Osteoblast (primary cell): ENCODE results near the gene HP1BP3. TPM values are rescaled to one million over a fixed set of nuclear protein-coding genes. Genes with fewer than 3 reads are reported as not detected.

Source experiments
- DNase-seq: peaks from one replicate; pipeline ENCODE4 v3.0.0; 2011; ENCODE audit warnings: low spot score, mixed read lengths; ENCODE audit not compliant: insufficient read length; ENCODE audit errors: missing footprints
- H2AFZ ChIP-seq: 2 replicates; pipeline ENCODE4 v1.6.0; 2011; ENCODE audit warnings: mild to moderate bottlenecking, low read length
- H3K27ac ChIP-seq: 2 replicates; pipeline ENCODE4 v1.5.1; 2011; ENCODE audit warnings: mild to moderate bottlenecking, low read depth, low read length, moderate library complexity
- H3K27me3 ChIP-seq: 2 replicates; pipeline ENCODE4 v1.6.0; 2012; ENCODE audit warnings: mild to moderate bottlenecking, control low read depth, inconsistent platforms, low read length, moderate library complexity; ENCODE audit not compliant: insufficient read depth
- H3K36me3 ChIP-seq: 2 replicates; pipeline ENCODE4 v1.5.1; 2011; ENCODE audit warnings: mild to moderate bottlenecking, low read length, control low read depth, moderate library complexity; ENCODE audit not compliant: insufficient read depth
- H3K4me1 ChIP-seq: 2 replicates; pipeline ENCODE4 v1.5.1; 2011; ENCODE audit warnings: mild to moderate bottlenecking, low read length, control low read depth, moderate library complexity; ENCODE audit not compliant: insufficient read depth
- H3K4me2 ChIP-seq: 2 replicates; pipeline ENCODE4 v1.6.0; 2011; ENCODE audit warnings: mild to moderate bottlenecking, low read length; ENCODE audit not compliant: insufficient read depth
- H3K4me3 ChIP-seq: fragments of 200-600 bp; sonication (generic); 3 replicates; pipeline ENCODE4 v1.5.1; 2012; ENCODE audit warnings: mild to moderate bottlenecking, low read length, inconsistent platforms; ENCODE audit not compliant: insufficient read depth
- H3K79me2 ChIP-seq: 2 replicates; pipeline ENCODE4 v1.6.0; 2012; ENCODE audit warnings: mild to moderate bottlenecking, low read length, control low read depth, inconsistent platforms; ENCODE audit not compliant: insufficient read depth
- H3K9me3 ChIP-seq: 2 replicates; pipeline ENCODE4 v1.5.1; 2011; ENCODE audit warnings: low read depth, low read length, control low read depth
- H4K20me1 ChIP-seq: 2 replicates; pipeline ENCODE4 v1.6.0; 2012; ENCODE audit warnings: mild to moderate bottlenecking, low read length, control low read depth; ENCODE audit not compliant: insufficient read depth
- total RNA-seq: library from RNA; depleted of rRNA; stranded (reverse); fragments of >200 nt; gene quantifications from 2 replicates; pipeline ENCODE4 v1.2.3, GENCODE V29; 2012
- TF ChIP-seq, protein P1 (sequence below): IDR thresholded peaks from 2 replicates; pipeline ENCODE4 v1.5.1; 2011; ENCODE audit warnings: mild to moderate bottlenecking, low read depth, low read length, moderate library complexity; ENCODE audit errors: extremely low read depth

HP1BP3 gene
- total RNA-seq, 1 donor: 267 TPM

DNA sequence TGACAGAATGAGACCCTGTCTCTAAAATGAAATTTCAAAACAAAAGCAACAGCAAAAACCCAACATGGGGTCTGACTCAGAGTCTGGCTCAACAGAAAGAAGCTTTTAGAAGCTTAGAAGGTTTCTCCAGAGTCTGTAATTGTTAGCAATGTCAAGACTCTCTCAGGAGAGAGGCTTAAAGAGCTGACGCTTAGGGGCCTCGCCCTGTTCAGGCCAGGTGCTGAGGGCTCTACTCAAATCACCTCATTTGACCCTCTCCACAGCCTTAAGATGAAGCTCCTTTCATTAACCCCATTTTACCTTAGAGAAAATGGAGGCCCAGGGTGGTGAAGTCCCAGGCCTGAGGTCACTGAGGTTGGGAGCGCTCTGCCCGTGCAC lies 64.0 kb downstream of the HP1BP3 start:
- Histone ChIP-seq H3K4me3 (no peak overlapping the region), H3K27ac (no peak overlapping the region), H4K20me1 (no peaks in the 10 kb centered on the region), H3K4me2 (no peak overlapping the region), H3K9me3 (no peaks in the 10 kb centered on the region), H3K79me2 (no peaks in the 10 kb centered on the region), H3K36me3 (no peaks in the 10 kb centered on the region), H3K4me1 (no peaks in the 10 kb centered on the region), H2AFZ (no peak overlapping the region), H3K27me3 (peaks cover 3% of the 10 kb centered on the region)
- DNase-seq: peak; percentile 75
- TF ChIP-seq, protein P1, sequence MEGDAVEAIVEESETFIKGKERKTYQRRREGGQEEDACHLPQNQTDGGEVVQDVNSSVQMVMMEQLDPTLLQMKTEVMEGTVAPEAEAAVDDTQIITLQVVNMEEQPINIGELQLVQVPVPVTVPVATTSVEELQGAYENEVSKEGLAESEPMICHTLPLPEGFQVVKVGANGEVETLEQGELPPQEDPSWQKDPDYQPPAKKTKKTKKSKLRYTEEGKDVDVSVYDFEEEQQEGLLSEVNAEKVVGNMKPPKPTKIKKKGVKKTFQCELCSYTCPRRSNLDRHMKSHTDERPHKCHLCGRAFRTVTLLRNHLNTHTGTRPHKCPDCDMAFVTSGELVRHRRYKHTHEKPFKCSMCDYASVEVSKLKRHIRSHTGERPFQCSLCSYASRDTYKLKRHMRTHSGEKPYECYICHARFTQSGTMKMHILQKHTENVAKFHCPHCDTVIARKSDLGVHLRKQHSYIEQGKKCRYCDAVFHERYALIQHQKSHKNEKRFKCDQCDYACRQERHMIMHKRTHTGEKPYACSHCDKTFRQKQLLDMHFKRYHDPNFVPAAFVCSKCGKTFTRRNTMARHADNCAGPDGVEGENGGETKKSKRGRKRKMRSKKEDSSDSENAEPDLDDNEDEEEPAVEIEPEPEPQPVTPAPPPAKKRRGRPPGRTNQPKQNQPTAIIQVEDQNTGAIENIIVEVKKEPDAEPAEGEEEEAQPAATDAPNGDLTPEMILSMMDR: no peak

DNA sequence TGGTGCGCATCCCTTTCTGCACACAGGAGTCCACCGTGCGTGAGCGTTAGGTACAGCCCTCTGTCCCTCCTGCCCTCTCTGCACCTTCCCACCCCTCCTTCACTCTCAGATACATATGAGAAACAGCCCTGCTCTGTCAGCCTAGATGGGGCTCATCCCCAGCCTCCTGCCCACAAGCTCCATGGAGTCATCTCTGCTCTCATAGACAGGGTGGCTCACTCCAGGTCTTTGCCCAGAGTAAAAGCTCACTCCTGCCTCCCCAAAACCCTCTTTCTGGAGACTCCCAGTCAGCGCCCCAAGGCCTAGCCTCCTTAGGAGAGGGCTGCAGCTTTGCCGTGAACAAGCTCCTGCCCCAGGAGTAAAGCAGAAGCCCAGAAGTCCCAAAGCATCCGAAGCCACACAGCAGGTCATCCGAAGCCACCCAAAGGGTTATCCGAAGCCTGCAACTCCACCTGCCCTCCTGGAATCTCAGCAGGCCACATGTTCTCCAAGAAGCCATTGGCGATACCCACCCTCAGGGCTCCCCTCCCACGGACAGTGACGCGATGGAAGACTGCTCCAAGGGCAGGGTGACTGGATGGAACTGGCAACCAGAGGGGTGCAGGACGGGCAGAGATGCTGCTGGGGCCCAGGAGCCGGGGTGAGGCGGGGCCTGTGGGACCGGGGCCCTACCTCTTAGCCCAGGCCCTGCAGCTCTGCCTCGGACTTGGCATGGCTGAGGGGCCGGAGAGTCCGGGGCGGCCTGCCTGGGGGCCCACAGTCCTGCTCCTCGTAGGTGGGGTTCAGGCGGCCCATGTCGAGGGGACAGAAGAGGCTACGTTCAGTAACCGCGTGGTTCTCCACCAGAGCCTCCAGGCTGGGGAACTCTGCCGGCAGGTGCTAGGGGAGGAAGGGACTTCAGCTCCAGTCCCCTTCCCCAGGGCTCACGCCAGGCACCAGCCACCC lies 65.7 kb downstream of the HP1BP3 start:
- Histone ChIP-seq H3K36me3 (no peaks in the 10 kb centered on the region), H3K4me1 (no peaks in the 10 kb centered on the region), H3K27ac (no peak overlapping the region), H3K4me3 (no peak overlapping the region), H3K9me3 (no peaks in the 10 kb centered on the region), H4K20me1 (no peaks in the 10 kb centered on the region), H3K79me2 (no peaks in the 10 kb centered on the region), H3K4me2 (no peak overlapping the region), H3K27me3 (peaks cover 4% of the 10 kb centered on the region), H2AFZ (no peak overlapping the region)
- DNase-seq: peak; percentile 83
- TF ChIP-seq, protein P1: no peak

DNA sequence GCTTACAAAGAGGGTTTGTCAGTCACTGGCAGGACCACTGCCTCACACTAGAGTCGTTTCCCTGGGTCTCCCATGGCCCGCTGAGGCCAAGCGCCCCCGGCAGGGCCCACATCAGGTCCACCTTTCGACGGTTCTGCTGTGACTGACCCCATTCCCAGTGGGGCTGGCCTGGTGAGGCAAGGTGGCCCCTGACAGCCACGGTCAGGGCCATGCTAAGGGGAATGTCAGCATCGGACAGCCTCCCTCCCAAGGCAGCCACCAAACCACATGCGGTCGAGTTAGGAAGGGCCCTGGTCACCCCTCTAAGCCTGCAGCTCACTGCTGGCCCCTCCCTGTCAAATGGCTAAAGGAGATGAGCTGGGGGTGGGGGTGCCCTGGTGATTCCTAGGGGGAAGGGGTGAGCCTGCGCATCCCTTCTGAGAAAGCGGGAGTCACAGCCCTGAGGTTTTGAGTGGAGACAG lies 66.4 kb downstream of the HP1BP3 start:
- H4K20me1 ChIP-seq: no peaks in the 10 kb centered on the region
- H3K27ac ChIP-seq: no peak overlapping the region
- TF ChIP-seq, protein P1: no peak
- H3K27me3 ChIP-seq: peaks cover 4% of the 10 kb centered on the region
- no peaks in the 10 kb centered on the region for H3K4me1 ChIP-seq
- H3K4me3 ChIP-seq: no peak overlapping the region
- H3K79me2 ChIP-seq: no peaks in the 10 kb centered on the region
- no peak overlapping the region for H3K4me2 ChIP-seq
- no peaks in the 10 kb centered on the region for H3K9me3 ChIP-seq
- DNase-seq: no peak
- no peak overlapping the region for H2AFZ ChIP-seq
- no peaks in the 10 kb centered on the region for H3K36me3 ChIP-seq

DNA sequence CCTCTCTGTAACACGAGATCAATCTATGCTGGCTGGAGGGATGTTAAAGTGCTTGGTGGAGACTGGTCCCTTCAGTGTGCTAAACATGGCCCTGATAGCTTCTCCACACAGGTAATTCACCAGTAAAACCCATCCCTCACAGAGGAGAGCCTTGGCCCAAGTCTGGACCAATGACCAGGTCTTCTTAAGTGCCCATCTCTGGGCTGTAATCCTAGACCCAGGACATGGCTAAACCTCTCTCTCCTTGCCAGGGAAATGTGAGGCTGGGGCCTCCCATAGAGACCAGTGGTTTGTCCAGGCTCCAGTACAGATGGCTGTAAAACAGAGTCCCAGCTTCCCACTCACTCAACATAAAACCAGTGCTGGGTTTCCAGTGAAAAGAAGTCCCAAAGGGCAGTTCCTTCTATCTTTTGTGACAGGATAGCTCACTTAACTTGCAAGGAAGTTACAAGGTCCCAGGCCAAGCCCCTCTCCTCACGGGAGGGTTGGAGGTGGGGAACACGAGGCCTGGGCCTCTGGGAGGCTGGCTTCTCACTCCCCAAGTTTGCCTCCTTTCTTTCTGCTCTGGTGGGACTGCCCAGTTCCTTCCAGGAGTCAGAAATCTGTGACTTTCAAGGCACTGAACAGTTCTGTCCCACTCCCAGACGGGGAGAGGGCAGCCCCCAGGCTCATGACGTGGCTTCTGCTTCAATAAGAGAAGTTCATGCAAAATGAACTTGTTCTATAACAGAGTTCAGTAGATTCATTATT lies 67.1 kb downstream of the HP1BP3 start:
- H2AFZ ChIP-seq: no peak overlapping the region
- H4K20me1 ChIP-seq: no peaks in the 10 kb centered on the region
- no peaks in the 10 kb centered on the region for H3K36me3 ChIP-seq
- TF ChIP-seq, protein P1: no peak
- H3K9me3 ChIP-seq: no peaks in the 10 kb centered on the region
- peaks cover 4% of the 10 kb centered on the region for H3K27me3 ChIP-seq
- H3K27ac ChIP-seq: no peak overlapping the region
- H3K4me2 ChIP-seq: no peak overlapping the region
- H3K79me2 ChIP-seq: no peaks in the 10 kb centered on the region
- no peak overlapping the region for H3K4me3 ChIP-seq
- peak; percentile 70 for DNase-seq
- H3K4me1 ChIP-seq: no peaks in the 10 kb centered on the region
